HepG2 (cell line): ENCODE results near the gene NREP.

Source experiments
- BRCA1 ChIP-seq: sonication (generic); formaldehyde crosslinking; IDR thresholded peaks from 2 replicates; pipeline ENCODE4 v1.4.0; 2020; ENCODE audit warnings: missing genetic modification reagents
- MAX ChIP-seq: IDR thresholded peaks from 2 replicates; pipeline ENCODE4 v1.6.1; 2012; ENCODE audit warnings: inconsistent platforms
- RELA ChIP-seq: sonication (generic); formaldehyde crosslinking; IDR thresholded peaks from 2 replicates; pipeline ENCODE4 v1.4.0; 2020; ENCODE audit warnings: missing genetic modification reagents
- ZHX1 ChIP-seq: sonication (generic); formaldehyde crosslinking; IDR thresholded peaks from 2 replicates; pipeline ENCODE4 v1.8.1; 2022; ENCODE audit warnings: low read depth, mild to moderate bottlenecking, missing genetic modification reagents

- TF ChIP-seq MAX (no peak), BRCA1 (no peak), RELA (CRISPR knock-in tag) (no peak), ZHX1 (CRISPR knock-in tag) (no peak)
Observed at GRCh38 chr5:111795142-111795541, 38.1 kb upstream of the NREP start.
